ENCODE data around the gene EPS8L1.

The EPS8L1 gene

GRCh38 chr19:55080121-55080967 lies 4.7 kb downstream of the EPS8L1 start:
- DNase-seq (ENCODE audit: low read depth): peak; percentile 39

- peak; percentile 75 for DNase-seq (ENCODE audit: low read depth)
Observed at GRCh38 chr19:55080968-55081769, 5.5 kb downstream of the EPS8L1 start.

- no peak for DNase-seq (ENCODE audit: low read depth)
Observed at GRCh38 chr19:55081770-55082019, 6.0 kb downstream of the EPS8L1 start.

GRCh38 chr19:55082020-55082851 lies 6.6 kb downstream of the EPS8L1 start:
- DNase-seq (ENCODE audit: low read depth): no peak

GRCh38 chr19:55083004-55083850 lies 7.6 kb downstream of the EPS8L1 start:
- DNase-seq (ENCODE audit: low read depth): no peak

GRCh38 chr19:55084416-55084815 lies 8.7 kb downstream of the EPS8L1 start:
- DNase-seq (ENCODE audit: low read depth): no peak

- DNase-seq (ENCODE audit: low read depth): no peak
Observed at GRCh38 chr19:55085923-55086715, 10.4 kb downstream of the EPS8L1 start.

- no peak for DNase-seq (ENCODE audit: low read depth)
Observed at GRCh38 chr19:55086730-55087541, 11.3 kb downstream of the EPS8L1 start.

- DNase-seq (ENCODE audit: low read depth): no peak
Observed at GRCh38 chr19:55087542-55087901, 11.9 kb downstream of the EPS8L1 start.

GRCh38 chr19:55088021-55088451 lies 12.4 kb downstream of the EPS8L1 start:
- DNase-seq (ENCODE audit: low read depth): no peak

- peak; percentile 79 for DNase-seq (ENCODE audit: low read depth)
Observed at GRCh38 chr19:55088543-55089341, 13.1 kb downstream of the EPS8L1 start.

- no peak for DNase-seq (ENCODE audit: low read depth)
Observed at GRCh38 chr19:55089342-55089944, 13.8 kb downstream of the EPS8L1 start.

- no peak for DNase-seq (ENCODE audit: low read depth)
Observed at GRCh38 chr19:55090564-55090963, 14.9 kb downstream of the EPS8L1 start.

GRCh38 chr19:55091126-55091910 lies 15.6 kb downstream of the EPS8L1 start:
- DNase-seq (ENCODE audit: low read depth): no peak

- no peak for DNase-seq (ENCODE audit: low read depth)
Observed at GRCh38 chr19:55091955-55092354, 16.3 kb downstream of the EPS8L1 start.

- no peak for DNase-seq (ENCODE audit: low read depth)
Observed at GRCh38 chr19:55092423-55093318, 17.0 kb downstream of the EPS8L1 start.

All from stimulated activated CD8-positive, alpha-beta memory T cell treated with anti-CD3 and anti-CD28 coated beads, Interleukin-15, amount 100 ng/mL, for 24 hours (primary cell).